Prostate gland (tissue), 2 donors: ENCODE results near the gene RPL7L1.

Experiments used
- CTCF ChIP-seq, 4 experiments: fragments of 200-600 bp in 2 of 4; fragments of 450-650 bp in 2 of 4; sonication (generic) in 2 of 4; IDR thresholded peaks; 1 replicate in 3 of 4; 2 replicates in 1 of 4; pipeline ENCODE4 v1.5.1; 2016 to 2019; ENCODE audit warnings: antibody characterized with exemption in 4 of 4, mild to moderate bottlenecking in 2 of 4, moderate library complexity in 2 of 4
- POLR2A ChIP-seq: fragments of 450-650 bp; IDR thresholded peaks from one replicate; pipeline ENCODE4 v1.6.1; 2016; ENCODE audit warnings: antibody characterized with exemption, mild to moderate bottlenecking
- POLR2AphosphoS5 ChIP-seq: sonication (generic); formaldehyde crosslinking; IDR thresholded peaks from one replicate; pipeline ENCODE4 v1.6.1; 2017; ENCODE audit warnings: antibody characterized with exemption

GRCh38 chr6:42870145-42870936 is 9.1 kb upstream of the RPL7L1 start:
- TF ChIP-seq CTCF (IDR thresholded peaks at IDR 0.05) (no peak), POLR2AphosphoS5 (no peak), POLR2A (no peak)
